ENCODE data around the gene LRRC57.

LRRC57 gene

DNA sequence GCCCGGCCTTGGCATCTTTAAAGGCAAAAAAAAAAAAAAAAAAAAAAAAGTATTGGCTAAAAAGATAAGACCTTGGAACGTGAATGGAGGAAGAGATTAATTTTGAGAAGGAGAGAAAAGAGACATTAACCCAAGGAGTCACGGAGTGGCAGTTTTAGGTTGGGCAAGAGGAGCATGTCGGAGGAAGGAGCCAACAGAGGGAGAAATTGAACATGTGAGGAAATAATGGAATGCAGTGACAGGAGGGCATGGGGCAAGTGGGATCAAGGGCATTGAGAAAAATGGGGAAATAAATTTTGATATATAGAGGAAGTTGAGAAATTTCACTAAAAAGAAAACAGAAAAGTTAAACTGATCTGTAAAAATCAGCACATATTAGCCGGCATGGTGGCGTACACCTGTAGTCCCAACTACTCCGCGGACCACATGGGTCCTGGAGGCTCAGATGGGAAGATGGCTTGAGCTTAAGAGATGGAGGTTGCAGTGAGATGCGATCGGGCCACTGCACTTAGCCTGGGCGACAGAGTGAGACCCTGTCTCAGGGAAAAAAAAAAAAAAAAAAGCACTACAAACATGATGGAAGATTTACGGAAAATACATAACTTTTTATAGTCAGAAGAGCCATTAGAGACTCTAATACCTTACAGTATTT, 1.3 kb upstream of the LRRC57 start:
- peak overlapping the region; percentile 92 for H3K4me3 ChIP-seq (ENCODE audit: low read depth, low read length)
- DNase-seq (ENCODE audit: low read depth) = no peak
- TF ChIP-seq, protein P1, sequence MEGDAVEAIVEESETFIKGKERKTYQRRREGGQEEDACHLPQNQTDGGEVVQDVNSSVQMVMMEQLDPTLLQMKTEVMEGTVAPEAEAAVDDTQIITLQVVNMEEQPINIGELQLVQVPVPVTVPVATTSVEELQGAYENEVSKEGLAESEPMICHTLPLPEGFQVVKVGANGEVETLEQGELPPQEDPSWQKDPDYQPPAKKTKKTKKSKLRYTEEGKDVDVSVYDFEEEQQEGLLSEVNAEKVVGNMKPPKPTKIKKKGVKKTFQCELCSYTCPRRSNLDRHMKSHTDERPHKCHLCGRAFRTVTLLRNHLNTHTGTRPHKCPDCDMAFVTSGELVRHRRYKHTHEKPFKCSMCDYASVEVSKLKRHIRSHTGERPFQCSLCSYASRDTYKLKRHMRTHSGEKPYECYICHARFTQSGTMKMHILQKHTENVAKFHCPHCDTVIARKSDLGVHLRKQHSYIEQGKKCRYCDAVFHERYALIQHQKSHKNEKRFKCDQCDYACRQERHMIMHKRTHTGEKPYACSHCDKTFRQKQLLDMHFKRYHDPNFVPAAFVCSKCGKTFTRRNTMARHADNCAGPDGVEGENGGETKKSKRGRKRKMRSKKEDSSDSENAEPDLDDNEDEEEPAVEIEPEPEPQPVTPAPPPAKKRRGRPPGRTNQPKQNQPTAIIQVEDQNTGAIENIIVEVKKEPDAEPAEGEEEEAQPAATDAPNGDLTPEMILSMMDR (IDR thresholded peaks at IDR 0.05; ENCODE audit: insufficient read depth, low read depth, low read length, missing control alignments) = no peak

DNA sequence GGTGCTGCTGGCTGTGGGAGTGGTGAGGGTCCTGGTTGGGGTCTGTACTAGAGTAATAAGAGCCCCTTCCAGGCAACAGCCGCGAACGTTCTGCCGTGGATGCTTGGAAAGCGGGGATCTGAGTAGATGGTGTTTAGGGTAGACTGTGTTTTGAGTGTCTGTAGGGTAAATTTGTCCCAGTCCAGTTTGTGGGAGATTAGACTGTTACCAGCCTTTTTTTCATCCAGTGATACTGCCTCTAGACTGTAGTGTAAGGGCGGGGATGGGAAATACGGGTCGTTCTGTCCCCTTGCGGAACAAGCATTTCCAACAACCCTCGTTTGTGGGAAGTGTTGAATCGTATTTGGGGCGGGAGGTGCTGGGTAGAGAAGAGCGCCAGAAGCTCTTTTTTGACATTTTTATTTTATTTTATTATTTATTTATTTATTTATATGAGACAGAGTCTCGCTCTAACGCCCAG, 469 bp upstream of the LRRC57 start:
- DNase-seq (ENCODE audit: low read depth) = peak; percentile 51
- TF ChIP-seq, protein P1 (IDR thresholded peaks at IDR 0.05; ENCODE audit: insufficient read depth, low read depth, low read length, missing control alignments) = no peak
- H3K4me3 ChIP-seq (ENCODE audit: low read depth, low read length) = peak overlapping the region; percentile 92

DNA sequence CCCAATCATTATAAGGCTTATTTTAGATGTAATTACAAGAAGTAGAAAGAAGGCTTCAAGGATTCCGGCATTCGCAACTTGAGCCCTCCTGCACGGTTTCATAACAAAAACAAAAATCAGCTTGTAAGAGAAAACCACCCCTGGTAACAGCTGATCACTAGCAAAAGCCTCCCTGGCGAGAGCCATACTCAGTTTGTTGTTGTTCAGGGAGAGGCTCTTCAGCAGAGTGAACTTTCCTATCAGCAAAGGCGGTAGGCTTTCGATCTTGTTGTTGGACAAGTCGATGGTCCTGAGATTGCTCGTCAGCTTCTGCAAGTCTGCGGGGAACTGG, 710 bp downstream of the LRRC57 start:
- peak overlapping the region; percentile 92 for H3K4me3 ChIP-seq (ENCODE audit: low read depth, low read length)
- TF ChIP-seq, protein P1 (IDR thresholded peaks at IDR 0.05; ENCODE audit: insufficient read depth, low read depth, low read length, missing control alignments) = no peak
- DNase-seq (ENCODE audit: low read depth) = no peak

DNA sequence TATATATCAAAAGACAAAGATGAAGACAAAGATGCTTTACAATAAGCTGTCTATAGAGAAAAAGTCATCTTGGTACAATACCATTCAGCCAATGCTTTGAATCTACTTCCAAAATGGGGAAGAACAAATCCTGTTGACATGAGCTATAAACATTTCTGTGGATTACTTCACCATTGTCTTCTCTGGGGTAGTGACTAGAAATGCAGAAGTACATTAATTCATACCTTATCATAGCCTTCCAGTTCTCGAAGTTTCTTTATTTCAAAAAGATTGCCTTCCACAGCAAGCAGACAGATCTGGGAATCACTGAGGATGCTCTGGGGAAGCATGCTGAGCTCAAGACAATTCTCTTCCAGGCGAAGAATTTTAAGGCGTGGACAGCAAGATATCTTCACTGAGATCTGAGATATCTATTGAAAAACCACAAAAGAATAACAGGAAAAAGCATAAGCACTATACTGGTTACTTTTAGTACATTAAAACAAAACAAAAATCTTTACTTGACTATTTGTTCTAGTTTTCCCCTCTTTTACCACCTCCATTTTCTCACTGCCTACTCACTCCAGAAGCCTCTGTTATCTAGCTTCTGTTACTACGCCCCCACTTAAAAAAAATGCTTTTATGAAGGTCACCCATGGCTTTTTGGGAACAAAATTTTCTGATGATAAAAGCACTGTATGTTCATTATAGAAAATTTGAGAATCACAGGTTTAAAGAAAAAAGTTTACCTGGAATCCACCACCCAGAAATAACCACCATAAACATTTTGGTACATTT, 3.6 kb downstream of the LRRC57 start:
- TF ChIP-seq, protein P1 (IDR thresholded peaks at IDR 0.05; ENCODE audit: insufficient read depth, low read depth, low read length, missing control alignments) = no peak
- no peak overlapping the region for H3K4me3 ChIP-seq (ENCODE audit: low read depth, low read length)
- DNase-seq (ENCODE audit: low read depth) = no peak

DNA sequence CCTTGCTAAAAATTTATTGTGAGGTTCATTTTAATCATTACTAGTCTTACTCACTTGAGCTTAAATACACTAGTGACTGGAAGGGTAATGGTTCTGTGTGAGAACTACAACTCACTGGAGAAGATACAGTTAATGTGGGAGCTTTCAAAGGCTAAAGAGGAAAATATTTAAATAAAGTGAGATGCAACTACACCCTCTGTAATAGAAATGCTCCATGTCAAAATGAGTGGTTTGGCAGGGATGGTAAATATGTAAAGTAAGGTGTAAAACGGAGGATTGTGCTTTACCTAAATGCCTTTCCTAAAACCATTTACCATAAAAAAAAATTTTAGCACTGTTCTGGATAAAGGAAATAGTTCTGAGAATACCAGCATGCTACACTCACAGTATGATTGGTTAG, 15.3 kb downstream of the LRRC57 start:
- TF ChIP-seq, protein P1 (IDR thresholded peaks at IDR 0.05; ENCODE audit: insufficient read depth, low read depth, low read length, missing control alignments) = no peak
- H3K4me3 ChIP-seq (ENCODE audit: low read depth, low read length) = no peak overlapping the region
- no peak for DNase-seq (ENCODE audit: low read depth)

DNA sequence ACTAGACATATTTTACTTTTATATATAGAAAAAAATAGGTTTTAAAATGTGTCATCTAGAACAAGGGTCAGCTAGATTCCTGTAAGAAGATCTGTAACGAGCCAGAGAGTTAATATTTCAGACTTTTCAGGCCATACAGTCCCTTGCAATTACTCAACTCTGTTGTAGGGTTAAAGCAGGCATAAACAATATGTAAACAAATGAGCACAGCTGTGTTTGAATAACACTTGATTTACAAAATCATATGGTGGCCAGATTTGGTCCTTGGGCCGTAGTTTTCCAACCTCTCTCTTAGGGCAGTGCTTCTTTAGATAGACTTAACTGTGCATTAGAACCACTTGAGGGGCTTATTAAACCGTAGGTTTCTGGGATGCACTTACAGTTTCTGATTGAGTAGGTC, 19.6 kb downstream of the LRRC57 start:
- TF ChIP-seq, protein P1 (IDR thresholded peaks at IDR 0.05; ENCODE audit: insufficient read depth, low read depth, low read length, missing control alignments) = no peak
- no peak for DNase-seq (ENCODE audit: low read depth)
- H3K4me3 ChIP-seq (ENCODE audit: low read depth, low read length) = no peak overlapping the region
